HG02571 (cell line): Measurements from ENCODE around the gene SPECC1L.

Source experiments
- ATAC-seq: cut with Tn5 transposase; IDR thresholded peaks from one replicate; pipeline ENCODE4 v1.9.1; 2021; ENCODE audit warnings: mild to moderate bottlenecking, moderate library complexity; ENCODE audit not compliant: unreplicated experiment

The SPECC1L gene

GRCh38 chr22:24358105-24358836 is 87.6 kb downstream of the SPECC1L start:
- no peak for ATAC-seq

DNA sequence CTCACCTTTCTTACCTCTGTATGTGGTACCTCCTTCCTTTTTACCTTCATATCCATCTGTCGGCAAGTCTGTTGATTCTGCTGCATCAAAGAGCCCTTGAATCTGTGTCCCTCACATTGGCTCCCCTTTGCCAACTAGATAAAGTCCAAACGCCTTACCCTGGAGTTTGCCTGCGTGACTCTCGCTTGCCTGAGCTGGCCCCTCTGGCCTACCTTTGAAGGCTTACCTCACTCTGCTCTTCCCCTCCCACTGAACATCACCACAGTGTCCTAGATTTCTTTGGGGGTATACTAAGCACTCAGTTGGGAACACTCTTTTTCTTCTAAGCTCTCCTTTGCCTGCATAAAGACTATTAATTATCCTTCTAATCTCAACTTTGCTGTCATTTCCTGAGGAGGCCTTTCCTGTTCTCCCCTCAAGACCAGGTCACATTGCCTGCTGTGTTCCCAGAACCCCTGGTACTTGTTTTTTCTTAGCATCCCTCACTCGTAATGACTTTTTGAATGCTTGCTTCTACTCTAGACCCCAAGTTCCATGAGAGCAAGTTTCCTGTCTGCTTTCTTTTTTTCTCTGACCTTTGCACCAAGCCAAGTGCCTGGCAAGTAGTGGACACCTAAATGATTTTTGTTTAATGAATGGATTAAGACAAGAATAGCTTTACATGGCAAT is 89.0 kb downstream of the SPECC1L start:
- no peak for ATAC-seq

DNA sequence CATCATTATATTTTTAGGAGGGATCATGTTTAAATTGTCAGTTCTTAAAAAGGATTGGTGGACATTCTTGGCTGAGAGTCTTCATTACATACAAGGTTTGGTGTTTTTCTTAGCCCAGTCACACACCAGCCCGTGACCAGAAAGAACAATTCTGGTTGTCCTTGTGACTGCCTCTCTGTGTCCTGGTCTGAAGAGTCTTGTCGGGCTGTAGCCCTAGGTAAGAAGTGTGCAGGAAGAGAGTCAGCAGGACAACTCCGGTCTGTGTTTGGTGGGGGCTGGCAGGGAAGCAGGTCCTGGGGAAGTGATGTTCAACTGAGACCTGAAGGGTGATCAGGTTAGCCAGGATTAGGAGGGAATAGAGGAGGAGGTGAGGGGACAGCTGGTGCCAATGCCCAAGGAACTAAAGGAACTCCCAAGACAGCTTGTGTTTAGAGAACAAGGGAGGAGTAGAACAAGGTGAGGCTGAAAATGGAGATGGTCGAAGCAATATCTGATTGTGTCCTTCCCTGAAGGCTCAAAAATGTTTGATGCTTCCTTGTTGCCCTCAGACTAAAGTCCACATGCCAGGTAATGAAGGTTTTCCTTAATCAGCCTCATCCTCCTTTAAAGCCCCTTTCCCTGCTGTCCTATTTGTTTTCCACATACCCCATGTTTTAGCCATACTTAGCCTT is 91.5 kb downstream of the SPECC1L start:
- ATAC-seq: no peak

- ATAC-seq: no peak
Measured at GRCh38 chr22:24363243-24363642, 92.6 kb downstream of the SPECC1L start.

DNA sequence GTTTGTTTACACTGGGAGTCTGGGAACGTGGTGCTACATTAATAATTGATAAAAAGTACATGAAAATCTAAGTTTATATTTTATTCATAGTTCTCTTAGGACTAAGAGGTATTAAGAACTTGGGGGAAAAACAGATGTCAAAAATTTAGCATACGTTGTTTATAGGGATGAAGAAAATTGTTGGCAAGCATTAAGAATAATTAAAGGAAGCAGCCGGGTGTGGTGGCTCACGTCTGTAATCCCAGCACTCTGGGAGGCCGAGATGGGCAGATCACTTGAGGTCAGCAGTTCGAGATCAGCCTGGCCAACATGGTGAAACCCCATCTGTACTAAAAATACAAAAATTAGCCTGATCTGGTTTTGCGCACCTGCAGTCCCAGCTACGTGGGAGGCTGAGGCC is 96.1 kb downstream of the SPECC1L start:
- ATAC-seq: no peak

GRCh38 chr22:24367841-24368240 is 97.2 kb downstream of the SPECC1L start:
- ATAC-seq: no peak

DNA sequence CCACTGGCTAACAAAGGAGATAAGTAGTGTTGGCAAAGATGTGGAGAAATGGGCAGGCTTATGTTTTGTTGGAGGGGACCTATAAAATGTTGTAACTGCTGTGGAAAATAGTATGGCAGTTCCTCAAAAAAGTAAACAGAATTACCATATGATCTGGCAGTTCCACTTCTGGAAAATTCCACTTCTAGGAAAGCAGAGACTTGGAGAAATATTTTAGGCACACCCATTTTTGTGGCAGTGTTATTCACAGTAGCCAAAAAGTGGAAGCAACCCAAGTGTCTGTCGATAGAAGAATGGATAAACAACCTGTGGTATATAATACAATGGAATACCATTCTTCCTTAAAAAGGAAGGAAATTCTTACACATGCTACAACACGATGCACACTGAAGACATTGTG is 99.8 kb downstream of the SPECC1L start:
- no peak for ATAC-seq

DNA sequence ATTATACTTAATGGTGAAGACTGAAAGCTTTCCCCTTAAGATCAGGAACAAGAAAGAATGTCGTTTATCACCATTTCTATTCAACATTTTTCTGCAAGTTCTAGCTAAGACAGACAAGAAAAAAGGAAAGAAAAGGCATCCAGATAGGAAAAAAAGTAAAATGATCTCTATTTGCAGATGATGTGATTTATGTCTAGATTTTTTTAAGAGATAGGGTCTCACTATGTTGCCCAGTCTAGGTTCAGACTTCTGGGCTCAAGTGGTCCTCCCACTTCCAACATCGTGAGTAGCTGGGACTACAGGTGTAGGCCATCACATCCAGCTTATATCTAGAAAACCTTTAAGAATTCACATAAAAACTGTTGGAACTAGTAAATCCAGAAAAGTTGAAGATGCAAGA is 105.4 kb downstream of the SPECC1L start:
- ATAC-seq: no peak

- no peak for ATAC-seq
Measured at GRCh38 chr22:24376586-24376985, 106.0 kb downstream of the SPECC1L start.

DNA sequence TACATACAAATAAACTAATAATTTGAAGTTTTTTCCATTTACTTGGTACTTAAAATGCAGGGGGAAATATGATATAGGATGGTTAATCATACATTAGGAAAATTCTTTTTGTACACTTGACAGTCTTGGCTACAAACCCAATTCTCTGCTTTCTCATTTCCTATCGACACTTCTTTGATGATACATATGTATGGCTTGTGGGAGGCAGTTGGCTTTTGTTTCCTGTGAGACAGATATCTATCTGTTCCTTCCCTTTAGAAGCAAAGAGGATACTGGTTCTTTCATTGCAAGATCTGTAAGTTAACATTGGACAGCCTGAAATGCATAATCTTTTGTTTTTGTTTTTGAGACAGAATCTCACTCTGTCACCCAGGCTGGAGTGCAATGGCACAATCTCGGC is 108.9 kb downstream of the SPECC1L start:
- ATAC-seq: no peak

DNA sequence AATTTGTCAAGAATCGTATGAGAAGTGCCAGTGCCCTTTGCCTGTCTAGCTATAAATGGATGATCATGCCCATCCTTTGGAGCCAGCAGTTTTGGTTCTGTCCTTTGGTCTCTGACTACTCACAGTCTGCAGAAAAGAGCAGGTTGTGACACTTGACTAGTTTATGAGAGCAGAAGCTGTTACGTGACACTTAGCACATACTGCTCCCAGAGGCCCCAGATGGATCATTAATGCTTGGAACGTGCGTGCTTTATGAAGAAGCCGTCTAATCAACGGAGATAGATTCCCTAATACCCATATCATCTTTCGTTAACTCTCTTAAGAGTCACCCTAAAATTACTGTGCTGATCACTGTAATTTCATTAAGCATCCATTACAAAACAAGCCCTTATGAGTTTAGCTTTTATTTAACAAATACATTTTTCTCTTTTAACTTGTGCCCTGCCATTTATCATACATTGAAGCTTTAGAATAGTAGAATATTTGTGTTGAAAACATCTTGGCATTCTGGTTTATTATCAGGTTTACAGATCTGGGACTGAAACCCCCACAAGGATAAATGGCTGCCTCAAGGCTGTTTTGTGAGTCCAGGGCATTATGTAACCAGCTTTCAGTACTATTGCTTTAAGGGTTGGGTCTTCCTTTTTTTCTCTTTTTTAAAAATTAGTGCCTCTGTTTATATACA is 109.7 kb downstream of the SPECC1L start:
- ATAC-seq: no peak

DNA sequence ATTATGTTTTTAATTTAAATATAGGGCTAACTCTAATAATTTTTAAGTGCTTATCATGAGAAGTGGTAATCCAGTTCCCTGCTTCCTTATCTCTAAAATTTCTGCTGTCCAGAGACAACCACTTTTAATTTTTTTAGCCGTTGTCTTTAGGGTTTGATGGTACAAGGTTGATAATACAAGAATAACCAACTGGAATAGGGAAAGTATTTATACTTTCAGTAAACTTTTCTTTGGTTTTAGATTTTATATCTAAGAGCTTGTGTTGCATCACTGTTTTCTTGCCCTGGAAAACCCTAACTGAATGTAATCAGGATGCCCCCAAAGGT is 110.2 kb downstream of the SPECC1L start:
- no peak for ATAC-seq

- ATAC-seq: no peak
Measured at GRCh38 chr22:24383061-24383460, 112.4 kb downstream of the SPECC1L start.

DNA sequence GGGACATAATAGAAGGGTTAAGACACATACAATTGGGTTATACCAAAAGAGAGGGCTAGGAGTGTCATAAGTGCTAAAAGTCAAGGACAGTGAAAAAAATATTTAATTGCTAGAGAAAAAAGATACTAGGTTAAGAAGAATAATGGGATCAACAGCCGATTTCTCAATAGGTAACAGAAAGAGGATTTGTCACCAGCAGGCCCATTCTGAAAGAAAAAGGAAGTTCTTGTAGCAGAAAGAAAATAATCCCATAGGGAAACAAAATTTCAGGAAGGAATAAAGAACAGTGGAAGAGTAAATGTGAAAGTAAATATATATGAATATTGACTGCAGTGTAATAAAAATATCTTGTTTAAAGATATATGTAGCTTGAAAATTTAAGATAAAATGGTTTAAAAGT is 113.5 kb downstream of the SPECC1L start:
- no peak for ATAC-seq

GRCh38 chr22:24386937-24387471 is 116.4 kb downstream of the SPECC1L start:
- no peak for ATAC-seq

- ATAC-seq: no peak
Measured at GRCh38 chr22:24389680-24390079, 119.0 kb downstream of the SPECC1L start.

GRCh38 chr22:24390156-24390555 is 119.5 kb downstream of the SPECC1L start:
- ATAC-seq: no peak

DNA sequence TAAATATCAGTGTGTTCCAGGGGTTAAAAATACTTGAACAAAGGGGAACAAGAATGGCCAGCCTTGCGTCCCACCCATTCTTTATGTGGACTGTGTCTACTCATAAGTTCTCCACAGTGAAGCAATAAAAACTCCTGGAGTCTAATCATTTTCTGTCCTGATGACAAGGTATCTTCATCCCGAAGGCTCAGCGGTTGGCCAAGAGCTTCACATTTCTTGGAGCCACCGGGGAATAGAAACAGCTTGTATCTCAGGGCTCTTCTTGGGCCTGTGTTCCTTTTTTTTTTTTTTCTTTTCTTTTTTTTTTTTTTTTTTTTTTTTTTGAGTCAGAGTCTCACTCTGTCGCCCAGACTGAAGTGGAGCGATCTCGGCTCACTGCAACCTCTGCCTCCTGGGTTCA is 119.9 kb downstream of the SPECC1L start:
- no peak for ATAC-seq

- no peak for ATAC-seq
Measured at GRCh38 chr22:24391836-24392217, 121.2 kb downstream of the SPECC1L start.

DNA sequence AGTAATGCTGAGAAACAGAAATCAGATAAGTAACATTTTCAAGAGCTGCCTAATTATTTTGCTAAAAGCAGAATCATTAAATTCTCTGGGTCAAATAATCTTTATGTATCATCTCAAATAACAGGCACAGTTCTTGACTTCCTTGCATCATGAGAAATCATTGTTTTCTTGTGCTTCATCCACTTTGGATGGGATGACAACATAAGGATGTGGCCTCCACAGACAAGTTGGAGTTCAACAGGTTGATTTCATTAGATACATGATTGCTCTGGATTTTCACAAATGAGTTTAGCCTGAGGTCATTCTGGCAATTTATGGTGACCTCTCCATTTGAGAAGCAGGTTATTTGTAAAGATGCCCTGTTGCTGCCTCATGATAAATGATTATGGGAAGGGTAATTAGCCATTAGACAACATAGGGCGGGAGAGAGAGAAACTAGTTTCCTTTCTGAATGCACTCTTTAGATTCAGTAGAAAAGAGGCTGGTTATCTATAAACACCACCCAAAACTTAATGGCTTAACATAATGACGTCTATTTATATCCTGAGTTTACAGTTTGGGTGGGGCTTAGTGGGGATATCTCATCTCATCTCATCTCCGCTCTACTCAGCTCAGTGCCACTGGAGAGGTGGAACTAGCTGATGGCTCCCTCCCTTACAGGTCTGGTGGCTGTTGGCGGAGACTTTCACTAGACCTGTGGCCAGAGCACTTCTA is 121.7 kb downstream of the SPECC1L start:
- ATAC-seq: no peak

DNA sequence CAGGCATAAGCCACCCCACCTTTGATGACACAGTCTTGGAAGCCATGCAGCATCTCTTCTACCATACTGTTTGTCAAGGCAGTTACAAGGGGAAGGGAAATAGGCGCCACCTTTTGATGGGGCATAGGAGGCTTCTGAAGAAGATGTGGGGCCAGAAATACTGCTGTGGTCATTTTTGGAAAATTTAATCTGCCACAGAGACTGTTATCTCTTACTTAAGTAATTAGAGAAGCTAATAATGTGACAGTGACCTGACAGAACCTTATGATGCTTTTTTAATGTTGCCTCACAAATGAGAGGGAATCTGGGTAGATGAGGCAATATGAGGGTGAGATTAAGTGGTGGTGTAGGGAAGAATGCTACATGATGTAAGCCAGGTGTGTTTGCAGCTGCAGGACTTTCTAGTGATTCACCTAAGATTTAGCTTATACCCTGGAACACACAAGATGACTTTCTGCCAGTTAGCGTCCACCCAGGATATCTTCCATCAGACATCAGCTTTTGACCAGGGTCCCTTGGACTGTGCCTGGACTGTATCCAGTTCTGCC is 122.5 kb downstream of the SPECC1L start:
- no peak for ATAC-seq
